SW480 (cell line): Measurements from ENCODE around the gene GP1BB.

Source experiments
- DNase-seq: peaks from one replicate; pipeline ENCODE4 v3.0.0-alpha.2; 2016; ENCODE audit warnings: low spot score

Gene GP1BB

DNA sequence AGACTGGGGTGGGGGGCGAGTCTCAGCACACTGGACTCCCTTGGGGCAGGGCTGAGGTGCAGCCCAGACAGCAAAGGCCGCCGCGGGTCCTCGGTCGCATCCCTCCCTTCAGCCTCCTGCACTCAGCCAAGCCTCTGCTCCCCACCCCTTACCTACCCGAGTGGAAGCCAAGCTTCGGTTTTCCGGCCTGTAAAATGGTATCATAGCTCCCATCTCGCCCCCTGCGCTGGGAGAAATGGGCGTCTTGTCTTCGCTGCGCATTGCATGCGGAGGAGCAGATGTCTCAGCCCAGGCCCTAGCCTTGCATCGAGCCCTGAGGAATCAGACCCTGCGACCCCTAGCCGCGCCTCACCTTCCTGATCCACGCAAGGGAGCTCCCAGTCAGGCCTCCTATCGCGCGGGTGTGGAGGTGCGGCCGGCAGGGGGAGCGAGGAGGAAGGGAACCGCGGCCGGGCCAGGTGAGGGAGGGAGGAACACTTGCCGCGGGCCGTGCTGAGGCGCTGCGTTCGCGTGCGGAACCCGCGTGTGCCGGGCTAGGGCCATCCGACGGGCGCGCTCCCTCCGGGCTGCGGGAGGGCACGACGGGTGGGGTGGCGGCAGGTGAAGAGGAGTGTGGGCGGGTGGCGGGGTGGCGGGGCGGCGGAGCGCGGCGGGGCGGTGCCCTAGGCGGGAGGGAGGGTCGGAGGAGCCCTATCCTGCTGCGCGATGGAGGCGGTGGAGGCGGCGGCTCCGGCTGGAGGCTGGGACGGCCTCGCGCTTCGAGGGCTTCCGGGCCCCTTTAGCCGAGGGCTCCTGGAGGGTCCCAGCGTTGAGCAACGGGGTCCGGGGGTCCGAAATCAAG lies 33.2 kb downstream of the GP1BB start:
- DNase-seq = peak; percentile 49

DNA sequence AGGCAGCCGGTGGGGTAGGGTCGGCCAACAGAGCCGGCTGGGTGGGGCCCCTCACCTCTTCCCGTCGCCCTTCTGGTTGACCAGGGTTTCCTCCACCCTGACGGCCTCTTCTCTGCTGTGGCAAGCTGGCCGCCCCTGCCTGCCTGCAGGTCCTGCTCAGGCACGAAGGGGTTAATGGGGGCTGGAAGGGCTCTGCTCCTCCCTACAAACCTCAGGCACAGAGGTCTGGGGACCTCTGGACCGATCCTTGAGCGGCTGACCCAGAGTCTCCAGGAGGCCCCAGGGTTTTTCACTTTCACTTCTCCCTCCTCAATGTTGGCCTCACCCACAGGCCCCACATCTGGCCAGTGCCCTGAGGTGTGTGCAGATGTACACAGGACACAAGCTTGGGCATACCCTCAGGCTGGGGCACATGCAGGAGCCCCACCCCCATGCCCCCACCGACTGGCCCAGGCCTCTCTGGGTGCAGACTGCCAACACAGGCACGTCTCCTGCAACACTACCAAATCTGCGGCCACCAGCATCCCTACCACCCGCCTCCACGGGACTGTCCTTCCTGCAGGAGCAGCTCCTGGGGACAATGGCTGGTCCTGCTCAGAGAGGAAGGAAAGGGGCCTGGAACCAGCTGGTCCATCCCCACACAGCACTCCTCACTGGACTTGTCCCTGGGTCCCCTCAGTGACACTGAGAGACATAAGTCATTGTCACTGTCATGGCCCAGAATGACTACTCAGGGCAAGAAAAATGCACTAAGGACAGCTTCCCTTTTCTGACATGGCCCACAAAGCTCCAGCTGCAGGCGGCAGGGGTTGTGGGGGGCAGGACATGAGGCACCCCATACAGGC lies 34.0 kb downstream of the GP1BB start:
- no peak for DNase-seq

DNA sequence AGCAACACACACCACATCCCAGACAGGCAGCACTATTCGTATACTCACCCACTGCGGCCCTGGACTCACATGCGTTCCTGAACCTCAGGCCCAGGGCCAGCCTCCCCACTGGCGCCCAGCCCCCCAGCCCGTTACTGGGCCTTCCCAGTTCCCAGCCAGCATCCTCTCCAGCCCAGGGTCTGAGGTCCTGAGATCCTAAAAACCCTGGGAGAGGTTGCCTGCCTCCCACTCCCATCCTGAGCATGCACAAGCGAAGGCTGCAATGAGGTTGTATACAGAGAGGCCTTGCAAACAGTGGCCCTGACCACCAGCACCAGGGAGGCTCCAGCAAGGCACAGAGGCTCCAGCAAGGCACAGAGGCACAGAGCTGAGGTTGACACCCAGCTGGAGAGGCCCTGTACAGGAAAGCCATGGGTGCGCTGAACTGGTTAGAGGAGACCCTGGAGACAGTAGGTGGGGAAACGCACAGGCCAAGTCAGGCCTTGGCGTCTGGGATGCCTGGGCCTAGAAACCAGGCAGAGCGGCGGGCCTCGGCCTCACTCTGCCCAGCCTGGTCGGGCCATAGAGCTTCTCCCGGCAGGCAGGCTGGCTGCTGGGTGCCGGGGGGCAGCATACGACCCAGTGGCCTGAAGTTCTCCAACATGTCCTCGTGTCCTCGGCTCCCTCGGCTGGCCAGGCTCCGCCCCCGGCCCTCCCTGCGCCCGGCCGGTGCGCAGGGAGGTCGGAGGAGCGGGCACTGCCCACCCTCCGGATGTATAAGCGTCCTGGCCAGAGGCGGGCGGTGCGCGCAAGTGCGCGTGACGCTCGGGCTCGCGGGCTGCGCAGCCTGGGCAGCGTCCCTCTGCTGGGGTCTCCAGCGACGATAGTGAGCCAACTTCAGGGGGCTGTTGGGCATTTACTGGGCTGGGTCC lies 34.9 kb downstream of the GP1BB start:
- no peak for DNase-seq

DNA sequence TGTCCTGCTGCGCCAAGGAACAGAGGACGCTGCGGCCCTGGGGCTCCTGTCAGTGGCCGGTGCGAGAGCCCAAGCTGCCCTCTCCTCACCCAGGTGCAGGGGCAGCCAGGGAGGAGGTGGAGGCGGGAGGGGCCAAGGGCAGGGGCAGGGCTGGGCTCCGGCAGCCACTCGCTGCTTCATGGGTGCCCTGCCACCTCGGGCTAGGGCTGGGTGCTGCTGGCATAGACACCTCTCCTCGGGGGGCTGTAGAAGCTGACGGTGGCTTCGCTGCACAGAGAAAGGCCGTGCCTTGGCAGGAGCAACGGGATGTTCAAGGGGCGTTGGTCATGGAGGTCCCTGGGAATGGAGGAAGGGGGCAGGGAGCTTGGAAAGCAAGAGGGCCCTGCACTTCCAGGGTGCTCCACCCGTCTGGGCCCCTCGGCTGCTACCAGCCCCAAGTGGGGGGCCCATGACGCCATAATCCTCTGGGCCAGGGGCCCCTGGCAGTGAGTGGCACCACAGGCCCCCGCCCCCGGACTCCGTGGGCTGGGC lies 35.6 kb downstream of the GP1BB start:
- no peak for DNase-seq

DNA sequence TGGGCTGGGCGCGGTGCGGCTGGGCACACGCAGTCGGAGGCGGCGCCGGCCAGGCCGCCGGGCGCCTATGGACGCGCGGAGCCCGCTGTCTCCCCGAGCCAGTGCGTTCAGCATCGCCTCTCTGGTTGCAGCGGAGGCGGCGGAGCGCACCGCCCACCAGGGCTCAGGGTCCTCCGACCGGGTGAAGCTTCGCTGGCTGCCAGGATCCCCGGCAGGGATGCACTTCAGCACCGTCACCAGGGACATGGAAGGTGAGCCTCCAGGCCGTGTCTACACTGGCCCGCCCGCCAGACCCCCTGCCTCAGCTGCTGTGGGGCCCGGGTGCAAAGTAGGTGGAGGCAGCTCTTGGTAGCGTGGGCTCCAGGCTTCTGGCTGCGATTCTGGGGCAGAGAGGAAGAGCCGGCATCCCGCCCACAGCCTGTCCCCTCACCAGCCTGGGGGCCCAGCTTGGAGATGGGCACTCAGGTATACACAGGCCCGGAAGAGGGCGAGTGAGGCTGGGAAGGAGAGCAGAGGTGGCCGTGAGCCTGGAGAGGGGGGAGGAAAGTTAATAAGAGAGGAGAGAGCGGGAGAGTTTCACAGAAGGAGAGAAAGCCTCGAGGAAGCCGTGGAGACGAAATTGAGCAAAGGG lies 36.2 kb downstream of the GP1BB start:
- DNase-seq = no peak

DNA sequence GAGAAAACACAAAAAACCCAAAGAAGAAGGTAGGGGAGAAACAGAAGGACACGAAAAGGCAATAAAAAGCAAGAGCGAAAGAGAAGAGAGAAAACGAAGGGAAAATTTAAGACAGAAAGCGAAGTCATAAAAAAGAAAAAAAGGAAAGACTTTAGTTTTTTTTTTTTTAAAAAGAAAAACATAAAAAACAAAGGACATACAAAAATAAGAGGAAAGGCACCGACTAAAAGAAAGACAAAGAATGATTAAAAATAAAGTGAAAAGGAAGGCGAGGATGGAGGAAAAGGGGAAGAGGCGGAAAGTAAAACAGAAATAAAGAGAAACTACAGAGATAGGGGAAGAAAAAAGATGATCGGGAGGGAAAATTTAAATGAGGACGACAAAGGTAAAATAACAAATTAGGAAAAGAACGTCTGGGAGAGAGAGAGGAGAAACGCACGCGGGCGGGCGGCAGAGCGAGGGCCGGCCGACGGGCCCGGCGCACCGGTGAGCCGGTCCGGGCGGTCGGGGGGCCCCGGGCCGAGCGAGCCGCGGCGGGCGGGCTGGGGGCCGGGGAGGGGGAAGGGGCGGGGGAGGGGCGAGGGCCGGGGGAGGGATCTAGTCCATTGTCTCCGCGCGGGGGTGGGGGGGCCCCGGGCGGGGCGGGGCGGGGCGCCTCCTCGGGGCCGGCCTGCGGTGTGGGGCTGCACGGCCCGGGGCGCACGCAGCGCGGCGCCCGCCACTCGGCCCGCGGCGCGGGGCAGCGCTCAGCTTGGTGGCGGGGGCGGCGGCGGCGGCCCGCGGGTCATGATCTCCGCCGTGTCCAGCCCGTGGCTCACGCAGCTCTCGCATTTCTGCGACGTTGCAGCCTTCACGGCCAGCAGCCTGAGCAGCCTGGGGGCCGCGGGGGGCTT lies 37.0 kb downstream of the GP1BB start, which contains the start of gene TBX1:
TSS of gene TBX1 (plus strand) at position 721 of the 893 bp plus-strand sequence. CDS start at position 787, 66 bp downstream.
- no peak for DNase-seq

DNA sequence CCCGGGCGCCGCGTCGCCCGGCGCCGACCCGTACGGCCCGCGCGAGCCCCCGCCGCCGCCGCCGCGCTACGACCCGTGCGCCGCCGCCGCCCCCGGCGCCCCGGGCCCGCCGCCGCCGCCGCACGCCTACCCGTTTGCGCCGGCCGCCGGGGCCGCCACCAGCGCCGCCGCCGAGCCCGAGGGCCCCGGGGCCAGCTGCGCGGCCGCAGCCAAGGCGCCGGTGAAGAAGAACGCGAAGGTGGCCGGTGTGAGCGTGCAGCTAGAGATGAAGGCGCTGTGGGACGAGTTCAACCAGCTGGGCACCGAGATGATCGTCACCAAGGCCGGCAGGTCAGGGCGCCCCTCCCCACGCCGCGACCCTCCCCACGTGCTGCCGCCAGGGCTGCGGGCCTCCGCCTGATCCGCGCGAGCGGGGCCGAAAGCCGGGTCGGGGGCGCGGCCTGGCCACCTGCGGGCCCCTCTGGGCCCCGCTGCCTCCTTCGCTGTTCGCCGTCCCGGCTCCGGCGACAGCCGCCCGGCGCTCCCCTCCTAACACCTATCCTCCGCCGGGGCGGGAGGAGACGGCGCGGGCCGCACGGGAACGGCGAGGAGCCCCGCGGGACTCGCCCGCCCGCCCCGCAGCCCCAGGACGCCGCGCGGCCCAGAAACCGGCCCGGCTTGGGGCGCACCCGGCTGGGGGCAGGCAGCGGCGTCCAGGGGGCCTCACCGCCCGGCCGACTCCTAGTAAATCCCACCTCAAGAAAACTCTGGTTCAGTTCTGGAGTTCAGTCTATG lies 37.8 kb downstream of the GP1BB start:
- no peak for DNase-seq

DNA sequence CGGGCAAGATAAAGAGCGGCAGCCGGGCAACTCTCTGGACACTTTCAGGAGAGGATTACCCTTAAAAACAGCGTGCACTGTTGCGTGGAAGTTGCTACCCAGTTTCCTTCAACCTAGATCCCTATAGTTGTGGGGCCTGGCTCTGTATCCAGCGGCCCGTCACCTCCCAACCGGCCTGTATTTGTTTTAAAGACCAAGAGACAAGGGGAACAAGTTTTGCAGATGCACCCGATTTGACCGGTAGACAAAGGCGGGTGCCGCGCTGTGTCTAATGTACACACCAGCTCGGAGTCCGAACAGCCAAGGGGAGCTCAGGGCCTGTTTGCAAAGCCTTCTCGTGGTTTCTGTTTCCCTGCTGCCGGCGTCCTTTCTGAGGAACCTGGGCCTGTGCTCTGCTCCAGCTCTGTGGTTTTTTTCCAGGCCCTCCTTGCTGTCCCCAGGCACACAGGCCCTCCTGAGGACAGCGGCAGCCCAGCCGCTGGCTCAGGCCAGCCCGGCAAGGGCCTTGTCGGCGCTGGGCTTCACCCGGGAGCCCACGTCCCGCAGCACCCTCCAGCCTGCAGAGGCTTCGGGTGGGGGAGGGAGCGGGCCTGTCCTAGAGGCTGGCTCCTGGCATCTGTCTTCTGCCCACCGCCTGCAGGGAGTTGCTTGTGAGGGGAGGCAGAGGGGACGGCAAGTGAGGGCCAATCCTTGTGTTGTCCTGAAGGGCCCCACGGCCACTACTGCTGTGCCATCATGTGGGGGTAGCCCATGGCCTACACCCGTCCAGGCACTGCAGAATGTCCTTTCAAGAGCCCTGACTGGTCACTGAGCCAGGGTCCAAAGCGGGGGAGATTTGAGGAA lies 38.6 kb downstream of the GP1BB start:
- DNase-seq = no peak

DNA sequence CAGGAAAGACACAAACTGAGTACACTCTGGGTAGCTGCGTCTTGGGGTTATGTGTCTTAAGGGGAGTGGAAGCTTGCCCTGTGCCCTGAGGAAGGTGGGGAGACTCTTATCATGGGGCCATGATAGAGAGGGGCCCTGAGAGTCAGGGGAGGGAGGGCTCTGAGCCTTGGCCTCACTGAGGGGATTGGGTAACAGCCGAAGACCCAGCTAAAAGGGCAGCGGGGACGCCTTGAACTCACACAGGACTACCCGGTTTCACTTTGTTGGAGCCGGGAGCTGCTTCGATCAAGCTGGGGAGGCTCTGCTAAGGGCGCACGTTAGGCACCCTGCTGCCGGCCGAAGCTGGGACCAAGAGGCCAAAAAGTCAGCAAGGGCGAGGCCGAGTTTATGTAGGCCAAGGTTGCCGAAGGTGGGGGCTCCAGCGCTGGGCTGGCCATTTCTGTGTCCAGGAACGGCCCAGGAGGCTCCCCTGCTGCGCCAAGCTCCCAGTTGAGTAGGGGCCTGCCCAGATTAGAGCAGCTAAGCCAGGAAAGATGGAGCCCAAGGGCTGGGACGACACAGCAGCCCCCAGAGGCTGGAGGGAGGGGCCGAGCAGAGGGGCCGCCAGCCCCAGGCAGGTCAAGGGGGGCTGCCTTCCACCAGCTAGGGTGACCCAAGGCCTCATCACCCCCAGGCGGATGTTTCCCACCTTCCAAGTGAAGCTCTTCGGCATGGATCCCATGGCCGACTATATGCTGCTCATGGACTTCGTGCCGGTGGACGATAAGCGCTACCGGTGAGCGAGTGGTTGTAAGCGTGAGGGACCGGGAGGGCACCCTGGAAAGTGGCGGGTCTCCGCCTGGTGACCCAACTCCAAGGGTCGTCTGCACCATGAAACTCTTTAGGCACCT lies 39.5 kb downstream of the GP1BB start:
- no peak for DNase-seq

DNA sequence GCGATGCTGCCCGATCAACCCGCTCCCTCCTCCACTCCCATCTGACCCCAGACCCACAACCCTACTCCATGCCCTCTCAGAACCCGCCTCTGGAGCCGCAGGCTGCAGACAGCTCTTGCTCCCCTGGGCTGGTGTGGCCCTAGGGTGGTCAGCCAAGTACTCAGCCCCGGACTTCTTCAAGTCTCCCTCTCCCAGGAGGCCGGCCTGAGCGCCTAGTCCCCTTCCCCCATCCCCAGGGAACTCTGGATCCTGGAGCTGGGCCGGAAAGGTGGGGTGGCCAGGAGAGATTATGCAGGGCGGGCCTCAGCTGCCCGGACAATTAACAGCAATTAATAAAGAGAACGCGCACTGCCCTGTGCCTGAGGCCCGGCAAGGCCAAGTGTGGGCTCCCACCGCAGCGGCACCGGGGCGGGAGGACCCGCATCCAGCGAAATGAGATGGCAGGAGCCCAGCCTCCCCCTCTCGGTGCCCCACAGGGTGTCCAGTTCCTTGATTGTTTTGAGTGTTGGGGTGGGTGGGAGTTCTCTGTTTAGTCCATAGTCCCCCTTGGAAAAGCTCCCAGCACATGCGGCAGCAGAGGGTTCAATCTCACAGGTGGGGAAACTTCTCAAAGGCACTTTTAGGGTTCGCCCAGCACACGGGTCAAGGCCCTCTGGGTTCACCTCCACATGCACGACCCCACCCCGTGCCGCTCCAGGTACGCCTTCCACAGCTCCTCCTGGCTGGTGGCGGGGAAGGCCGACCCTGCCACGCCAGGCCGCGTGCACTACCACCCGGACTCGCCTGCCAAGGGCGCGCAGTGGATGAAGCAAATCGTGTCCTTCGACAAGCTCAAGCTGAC lies 40.3 kb downstream of the GP1BB start:
- no peak for DNase-seq

DNA sequence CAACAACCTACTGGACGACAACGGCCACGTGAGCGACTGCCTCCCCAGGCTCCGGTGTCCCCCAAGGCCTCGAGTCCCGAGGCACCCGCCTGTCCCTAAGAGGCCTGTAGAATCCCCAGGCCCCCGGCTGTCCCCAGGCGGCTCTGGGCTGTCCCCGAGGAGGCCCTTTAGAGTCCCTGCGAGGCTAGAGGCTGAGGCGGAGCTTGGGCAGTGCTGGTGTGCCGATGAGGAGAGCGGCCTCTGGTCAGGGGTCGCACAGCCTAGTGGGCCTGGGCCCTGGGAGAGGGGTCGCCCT lies 40.9 kb downstream of the GP1BB start:
- DNase-seq = no peak

DNA sequence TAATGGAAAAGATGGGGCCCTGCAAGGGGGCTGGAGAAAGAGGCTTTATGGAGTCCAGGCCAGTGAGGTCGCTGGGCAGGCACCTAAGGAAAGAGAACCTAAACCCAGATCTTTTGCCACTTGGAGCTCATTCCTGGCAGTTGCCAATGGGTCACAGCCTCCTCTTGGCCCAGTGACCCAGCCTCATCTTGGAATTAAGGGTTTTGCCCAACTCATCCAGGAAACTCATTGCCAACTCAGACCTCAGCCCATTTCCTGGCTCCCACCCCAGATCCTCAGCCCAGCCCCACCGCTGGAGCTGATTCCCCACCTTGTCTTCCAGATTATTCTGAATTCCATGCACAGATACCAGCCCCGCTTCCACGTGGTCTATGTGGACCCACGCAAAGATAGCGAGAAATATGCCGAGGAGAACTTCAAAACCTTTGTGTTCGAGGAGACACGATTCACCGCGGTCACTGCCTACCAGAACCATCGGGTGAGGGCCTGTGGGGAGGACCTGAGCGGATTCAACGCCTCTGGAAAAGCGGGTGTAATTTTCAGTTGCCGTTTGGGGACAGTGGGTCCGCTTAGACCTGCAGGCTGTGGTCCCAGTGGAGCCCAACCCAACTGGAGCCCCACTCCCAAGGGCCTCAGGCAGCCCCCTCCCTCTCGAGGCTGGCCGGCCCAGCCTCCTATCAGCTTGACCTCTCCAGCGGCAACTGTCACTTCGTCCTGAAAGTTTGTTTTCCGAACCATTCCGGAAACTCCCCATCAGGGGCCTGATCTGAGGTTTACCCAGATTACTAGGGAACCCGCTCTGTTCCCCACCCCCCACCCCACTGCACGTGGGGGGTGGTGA lies 41.5 kb downstream of the GP1BB start:
- DNase-seq = no peak

DNA sequence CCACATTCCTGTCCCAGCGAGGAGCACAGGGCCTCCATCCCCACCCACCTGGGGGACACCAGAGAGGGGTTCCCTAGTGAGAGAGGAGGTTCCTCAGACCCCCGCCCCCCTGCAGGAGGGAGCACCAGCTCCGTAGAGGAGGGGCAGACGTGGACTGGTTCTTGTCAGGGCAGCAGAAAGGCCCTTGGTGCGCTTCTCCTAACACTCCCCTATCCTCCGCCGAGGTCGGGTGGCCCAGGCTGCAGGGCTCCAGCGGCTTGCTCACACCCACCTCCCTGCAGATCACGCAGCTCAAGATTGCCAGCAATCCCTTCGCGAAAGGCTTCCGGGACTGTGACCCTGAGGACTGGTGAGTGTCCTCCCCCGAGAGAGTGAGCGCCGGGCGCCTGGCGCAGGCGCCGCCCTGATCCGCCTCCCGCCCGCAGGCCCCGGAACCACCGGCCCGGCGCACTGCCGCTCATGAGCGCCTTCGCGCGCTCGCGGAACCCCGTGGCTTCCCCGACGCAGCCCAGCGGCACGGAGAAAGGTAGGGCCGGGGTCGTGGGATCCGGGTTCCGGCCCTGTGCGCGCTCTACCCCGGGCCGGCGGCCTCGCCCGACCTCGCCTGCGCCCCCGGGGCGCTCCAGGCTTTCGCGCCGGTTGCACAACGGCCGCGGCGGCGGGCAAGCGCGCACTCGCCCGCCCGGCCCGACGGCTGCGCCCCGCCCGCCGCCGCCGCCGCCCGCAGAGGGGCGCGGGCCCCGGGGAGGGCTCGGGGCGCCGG lies 42.3 kb downstream of the GP1BB start:
- peak; percentile 13 for DNase-seq

DNA sequence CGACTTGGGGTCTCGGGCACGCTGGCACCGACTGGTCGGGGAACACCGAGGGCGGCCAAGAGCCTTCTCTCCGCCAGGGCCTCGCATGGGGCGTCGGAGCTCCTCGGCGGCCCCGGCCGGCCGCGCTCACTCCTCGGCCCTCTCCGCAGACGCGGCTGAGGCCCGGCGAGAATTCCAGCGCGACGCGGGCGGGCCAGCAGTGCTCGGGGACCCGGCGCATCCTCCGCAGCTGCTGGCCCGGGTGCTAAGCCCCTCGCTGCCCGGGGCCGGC lies 42.8 kb downstream of the GP1BB start:
- DNase-seq = no peak
